Measurements from ENCODE around the gene LARP4B. TPM values are rescaled to one million over a fixed set of nuclear protein-coding genes. Genes with fewer than 3 reads are reported as not detected.

Gene LARP4B
- total and polyA plus RNA-seq, 2 of the 13 experiments (the other 11 are each of a cell fraction or from before 2014, with no cell fraction given) = 19.5 to 30.2 TPM

- TF ChIP-seq ZNF687 (CRISPR knock-in tag; IDR thresholded peaks at IDR 0.05) (no peak), ZNF503 (CRISPR knock-in tag; IDR thresholded peaks at IDR 0.05) (no peak), NBN (conservative IDR thresholded peaks at IDR 0.05) (no peak), PBX2 (CRISPR knock-in tag; IDR thresholded peaks at IDR 0.05) (no peak), ZBTB10 (CRISPR knock-in tag; IDR thresholded peaks at IDR 0.05; ENCODE audit: borderline replicate concordance) (no peak), ZNF768 (CRISPR knock-in tag; IDR thresholded peaks at IDR 0.05) (no peak), TEAD2 (CRISPR knock-in tag; IDR thresholded peaks at IDR 0.05) (no peak), GTF3A (CRISPR knock-in tag; conservative IDR thresholded peaks at IDR 0.05) (no peak), MYPOP (CRISPR knock-in tag; IDR thresholded peaks at IDR 0.05) (no peak)
These were observed 139.3 kb downstream of the LARP4B start (continued) for GRCh38 chr10:792083-792791.
